PFSK-1 (cell line): Measurements from ENCODE around the gene RNF4.

Experiments
- POLR2AphosphoS5 ChIP-seq: IDR thresholded peaks from 2 replicates; pipeline ENCODE4 v1.6.1; 2012; ENCODE audit warnings: low read depth, mild to moderate bottlenecking, control low read depth, low read length, moderate library complexity
- TAF1 ChIP-seq: IDR thresholded peaks from 2 replicates; pipeline ENCODE4 v1.6.1; 2012; ENCODE audit warnings: low read length, control low read depth, borderline replicate concordance; ENCODE audit not compliant: insufficient read depth

- TF ChIP-seq TAF1 (no peak), POLR2AphosphoS5 (no peak)
These were observed 24.8 kb upstream of the RNF4 start for GRCh38 chr4:2443956-2444740.
